CD14-positive monocyte (primary cell): ENCODE results near the gene HAND2. TPM values are rescaled to one million over a fixed set of nuclear protein-coding genes. Genes with fewer than 3 reads are reported as not detected.

Experiments used
- DNase-seq, 3 donors: peaks; one replicate each; pipeline ENCODE4 v3.0.0-alpha.2; 2011 to 2022
- H2AFZ ChIP-seq: 2 replicates; pipeline ENCODE4 v1.6.0; 2012; ENCODE audit warnings: mild to moderate bottlenecking, low read depth, low read length, inconsistent platforms; ENCODE audit not compliant: insufficient read depth, poor library complexity, severe bottlenecking
- H3K27ac ChIP-seq, 2 donors: 1 replicate in 1 of 2; 2 replicates in 1 of 2; pipeline ENCODE4 v1.5.1; 2012 to 2013; ENCODE audit warnings: low read length in 2 of 2, control low read depth in 1 of 2, inconsistent platforms in 1 of 2, low read depth in 1 of 2, mild to moderate bottlenecking in 1 of 2
- H3K27me3 ChIP-seq, 2 donors: one replicate each; pipeline versions ENCODE4 v1.6.0 to v1.6.1; 2011 to 2013; ENCODE audit warnings: low read length in 2 of 2; ENCODE audit not compliant: control insufficient read depth in 2 of 2, insufficient read depth in 2 of 2
- H3K36me3 ChIP-seq, 2 donors: replicated peaks in 1 of 2; 1 replicate in 1 of 2; 2 replicates in 1 of 2; pipeline versions ENCODE4 v1.5.1 to v1.6.1; 2012 to 2013; ENCODE audit warnings: low read length in 2 of 2, control low read depth in 1 of 2, inconsistent platforms in 1 of 2, mild to moderate bottlenecking in 1 of 2; ENCODE audit not compliant: insufficient read depth in 2 of 2, control insufficient read depth in 1 of 2
- H3K4me1 ChIP-seq, 2 donors: 1 replicate in 1 of 2; 2 replicates in 1 of 2; pipeline versions ENCODE4 v1.5.1 to v1.6.1; 2012 to 2013; ENCODE audit warnings: low read length in 2 of 2, control low read depth in 1 of 2, inconsistent platforms in 1 of 2, mild to moderate bottlenecking in 1 of 2, moderate library complexity in 1 of 2; ENCODE audit not compliant: insufficient read depth in 2 of 2, control insufficient read depth in 1 of 2
- H3K4me2 ChIP-seq: replicated peaks from 2 replicates; pipeline ENCODE3; 2012; ENCODE audit warnings: low read length, moderate library complexity, mild to moderate bottlenecking; ENCODE audit not compliant: poor library complexity, severe bottlenecking; ENCODE audit errors: extremely low read depth
- H3K4me3 ChIP-seq, 3 experiments: fragments of 200-600 bp in 1 of 3; sonication (generic) in 1 of 3; replicated peaks in 1 of 3; 1 replicate in 2 of 3; 2 replicates in 1 of 3; pipeline ENCODE4 v1.5.1; 2011 to 2013; ENCODE audit warnings: low read length in 3 of 3, mild to moderate bottlenecking in 3 of 3, control low read depth in 2 of 3, low read depth in 2 of 3, inconsistent platforms in 1 of 3, moderate library complexity in 1 of 3
- H3K79me2 ChIP-seq: 2 replicates; pipeline ENCODE4 v1.6.0; 2012; ENCODE audit warnings: mild to moderate bottlenecking, control low read depth, inconsistent platforms, low read length, moderate library complexity; ENCODE audit not compliant: insufficient read depth
- H3K9ac ChIP-seq: 2 replicates; pipeline ENCODE4 v1.6.0; 2017; ENCODE audit warnings: low read length, mild to moderate bottlenecking; ENCODE audit not compliant: insufficient read depth, poor library complexity, severe bottlenecking
- H3K9me3 ChIP-seq, 2 donors: replicated peaks in 1 of 2; 1 replicate in 1 of 2; 2 replicates in 1 of 2; pipeline versions ENCODE4 v1.5.1 to v1.6.1; 2012 to 2013; ENCODE audit warnings: low read length in 2 of 2, control low read depth in 1 of 2; ENCODE audit not compliant: control insufficient read depth in 1 of 2, insufficient read depth in 1 of 2
- H4K20me1 ChIP-seq: 2 replicates; pipeline ENCODE4 v1.6.0; 2012; ENCODE audit warnings: mild to moderate bottlenecking, low read length, control low read depth, moderate library complexity; ENCODE audit not compliant: insufficient read depth
- H3K27ac Mint-ChIP-seq, 7 donors: one replicate each; pipeline ENCODE4 v1.8.0; 2020; ENCODE audit warnings: mild to moderate bottlenecking in 7 of 7, mixed read lengths in 7 of 7, moderate library complexity in 6 of 7, inconsistent platforms in 2 of 7
- H3K27me3 Mint-ChIP-seq, 3 donors: one replicate each; pipeline ENCODE4 v1.8.0; 2021 to 2022; ENCODE audit warnings: low read depth in 3 of 3, mild to moderate bottlenecking in 3 of 3, mixed read lengths in 3 of 3, moderate library complexity in 3 of 3, inconsistent platforms in 1 of 3
- H3K36me3 Mint-ChIP-seq, 2 donors: one replicate each; pipeline ENCODE4 v1.8.0; 2020; ENCODE audit warnings: mixed read lengths in 2 of 2, inconsistent platforms in 1 of 2, mild to moderate bottlenecking in 1 of 2
- H3K4me1 Mint-ChIP-seq: one replicate; pipeline ENCODE4 v1.8.0; 2020; ENCODE audit warnings: mild to moderate bottlenecking, mixed read lengths
- H3K4me3 Mint-ChIP-seq, 2 donors: one replicate each; pipeline ENCODE4 v1.8.0; 2020; ENCODE audit warnings: mild to moderate bottlenecking in 2 of 2, mixed read lengths in 2 of 2, moderate library complexity in 1 of 2
- H3K9me3 Mint-ChIP-seq, 7 donors: one replicate each; pipeline ENCODE4 v1.8.0; 2020 to 2022; ENCODE audit warnings: mixed read lengths in 7 of 7, mild to moderate bottlenecking in 6 of 7, moderate library complexity in 6 of 7, inconsistent platforms in 2 of 7
- WGBS: methylation state at CpG from one replicate; pipeline ENCODE4 v1.1.5; 2013; ENCODE audit warnings: missing lambda C conversion rate; ENCODE audit not compliant: insufficient coverage; 5-methylcytosine and 5-hydroxymethylcytosine counted together
- intact Hi-C, 2 donors: fragments of 100-400 bp; cut with micrococcal nuclease; formaldehyde crosslinking; loops; one replicate each; pipeline versions ENCODE4 v1.15.0 to v1.15.1; 2023
- polyA plus RNA-seq, 3 donors: library from polyadenylated mRNA; depleted of rRNA in 1 of 3; unstranded in 2 of 3; stranded (reverse) in 1 of 3; fragments of 300-500 nt in 2 of 3; fragments of >200 nt in 1 of 3; fragmentation: Illumina TruSeq in 2 of 3; gene quantifications; 1 replicate in 2 of 3; 2 replicates in 1 of 3; pipeline ENCODE4 v1.2.3, GENCODE V29; 2012 to 2021
- TF ChIP-seq, protein P1 (sequence below): fragments of 200-600 bp; IDR thresholded peaks from one replicate; pipeline ENCODE4 v1.8.0; 2022; ENCODE audit warnings: antibody characterized with exemption, mild to moderate bottlenecking

HAND2 gene
- polyA plus RNA-seq, 3 donors = not detected

DNA sequence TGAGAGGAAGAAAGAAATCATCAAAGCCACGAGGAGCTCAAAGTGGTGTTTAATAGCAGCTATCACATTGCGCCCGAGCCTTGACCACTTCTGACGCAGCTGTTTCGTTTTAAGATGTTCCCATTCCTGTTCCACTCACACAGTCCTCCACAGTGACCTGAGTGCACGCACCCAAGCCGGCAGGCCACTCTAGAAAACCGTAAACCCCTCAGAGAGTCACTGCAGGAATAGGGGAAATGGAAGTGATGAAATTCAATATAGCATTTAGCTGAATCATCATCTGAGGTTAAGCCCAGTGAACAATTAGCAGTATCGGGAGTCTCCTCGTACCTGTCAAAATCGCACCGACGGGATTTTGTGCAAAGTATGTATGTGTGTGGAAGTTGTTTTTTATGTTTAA, 17.9 kb upstream of the HAND2 start:
- 0% methylated on average over 1 of the region's 13 CpGs for WGBS
- TF ChIP-seq, protein P1, sequence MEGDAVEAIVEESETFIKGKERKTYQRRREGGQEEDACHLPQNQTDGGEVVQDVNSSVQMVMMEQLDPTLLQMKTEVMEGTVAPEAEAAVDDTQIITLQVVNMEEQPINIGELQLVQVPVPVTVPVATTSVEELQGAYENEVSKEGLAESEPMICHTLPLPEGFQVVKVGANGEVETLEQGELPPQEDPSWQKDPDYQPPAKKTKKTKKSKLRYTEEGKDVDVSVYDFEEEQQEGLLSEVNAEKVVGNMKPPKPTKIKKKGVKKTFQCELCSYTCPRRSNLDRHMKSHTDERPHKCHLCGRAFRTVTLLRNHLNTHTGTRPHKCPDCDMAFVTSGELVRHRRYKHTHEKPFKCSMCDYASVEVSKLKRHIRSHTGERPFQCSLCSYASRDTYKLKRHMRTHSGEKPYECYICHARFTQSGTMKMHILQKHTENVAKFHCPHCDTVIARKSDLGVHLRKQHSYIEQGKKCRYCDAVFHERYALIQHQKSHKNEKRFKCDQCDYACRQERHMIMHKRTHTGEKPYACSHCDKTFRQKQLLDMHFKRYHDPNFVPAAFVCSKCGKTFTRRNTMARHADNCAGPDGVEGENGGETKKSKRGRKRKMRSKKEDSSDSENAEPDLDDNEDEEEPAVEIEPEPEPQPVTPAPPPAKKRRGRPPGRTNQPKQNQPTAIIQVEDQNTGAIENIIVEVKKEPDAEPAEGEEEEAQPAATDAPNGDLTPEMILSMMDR = no peak
- Mint-ChIP-seq H3K27ac (peak overlapping the region in 1 of 7 donors; percentile 36), H3K36me3 (no peaks in the 10 kb centered on the region), H3K27me3 (peaks cover 53 to 73% (median 58%) of the 10 kb centered on the region in 3 donors), H3K4me3 (peak overlapping the region; percentile 47 to 90), H3K4me1 (peaks cover 28% of the 10 kb centered on the region), H3K9me3 (peaks cover 0 to 10% (median 3%) of the 10 kb centered on the region in 7 donors)
- DNase-seq = peak; percentile 35 to 74 (median 52)
- H3K4me3 ChIP-seq = peak overlapping the region in 2 of 3 experiments; percentile 14 to 62
- no peaks in the 10 kb centered on the region for H4K20me1 ChIP-seq
- H3K9ac ChIP-seq = no peak overlapping the region
- no peaks in the 10 kb centered on the region for H3K79me2 ChIP-seq
- H3K36me3 ChIP-seq = no peaks in the 10 kb centered on the region
- intact Hi-C loops = no loop called here
- peak overlapping the region; percentile 70 for H3K4me2 ChIP-seq
- peaks cover 12 to 21% of the 10 kb centered on the region in 2 donors for H3K4me1 ChIP-seq
- H3K9me3 ChIP-seq = no peaks in the 10 kb centered on the region
- no peak overlapping the region for H3K27ac ChIP-seq
- H2AFZ ChIP-seq = no peak overlapping the region
- peaks cover 74 to 85% of the 10 kb centered on the region in 2 donors for H3K27me3 ChIP-seq

DNA sequence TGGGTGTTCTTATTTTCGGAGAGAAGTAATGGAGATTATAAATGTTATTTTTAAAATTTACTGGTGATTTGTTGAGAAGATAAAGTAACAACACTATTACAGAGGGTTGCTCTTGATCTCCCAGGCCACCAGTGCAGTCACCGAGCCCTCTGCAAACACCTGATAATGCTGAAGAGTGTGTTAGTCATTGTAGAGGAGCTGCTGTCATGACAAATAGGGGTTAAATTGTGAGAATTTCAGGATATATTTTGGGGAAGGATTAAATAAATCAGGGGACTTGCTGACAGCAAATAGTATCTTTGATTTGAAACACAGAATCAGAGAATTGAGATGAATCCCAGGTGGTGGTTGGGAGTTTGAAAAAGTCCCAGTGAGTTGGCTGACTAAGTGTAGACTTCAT, 16.7 kb upstream of the HAND2 start:
- no peaks in the 10 kb centered on the region for H3K36me3 Mint-ChIP-seq
- H3K4me3 ChIP-seq = no peak overlapping the region
- TF ChIP-seq, protein P1 = no peak
- no peaks in the 10 kb centered on the region for H4K20me1 ChIP-seq
- H3K36me3 ChIP-seq = no peaks in the 10 kb centered on the region
- no peak overlapping the region for H3K27ac Mint-ChIP-seq
- no peak for DNase-seq
- H3K4me1 Mint-ChIP-seq = peaks cover 28% of the 10 kb centered on the region
- H3K9ac ChIP-seq = no peak overlapping the region
- peaks cover 58 to 76% (median 66%) of the 10 kb centered on the region in 3 donors for H3K27me3 Mint-ChIP-seq
- intact Hi-C loops = no loop called here
- H3K9me3 ChIP-seq = no peaks in the 10 kb centered on the region
- H3K4me3 Mint-ChIP-seq = peak overlapping the region in 1 of 2 donors; percentile 43
- WGBS = no CpG with 5 or more reads among the region's 2 CpGs
- peaks cover 12 to 21% of the 10 kb centered on the region in 2 donors for H3K4me1 ChIP-seq
- H3K4me2 ChIP-seq = no peak overlapping the region
- no peak overlapping the region for H3K27ac ChIP-seq
- H3K9me3 Mint-ChIP-seq = peaks cover 0 to 10% (median 3%) of the 10 kb centered on the region in 7 donors
- no peak overlapping the region for H2AFZ ChIP-seq
- no peaks in the 10 kb centered on the region for H3K79me2 ChIP-seq
- peaks cover 71 to 83% of the 10 kb centered on the region in 2 donors for H3K27me3 ChIP-seq
